Endothelial cell of umbilical vein (primary cell): ENCODE measurements around the gene TSPOAP1. TPM values are rescaled to one million over a fixed set of nuclear protein-coding genes. Genes with fewer than 3 reads are reported as not detected.

Experiments used
- BruUV-seq: library from RNA; stranded (reverse); fragments of 400-500 nt; replicated peaks from 2 replicates; lab custom pipeline; 2021; lab: Mats Ljungman, UMichigan
- CTCF ChIA-PET: fragments of 300-600, 350-600 bp; sonication (Branson Sonifier 250); formaldehyde crosslinking; loops from one replicate; lab custom pipeline; 2021; ENCODE audit warnings: antibody characterized with exemption, inconsistent platforms; lab: Charles Lee
- POLR2A ChIA-PET: fragments of 300-600, 350-600 bp; sonication (Branson Sonifier 250); formaldehyde crosslinking; loops from one replicate; lab custom pipeline; 2021; ENCODE audit warnings: antibody characterized with exemption, inconsistent platforms; lab: Charles Lee
- DNase-seq: peaks from one replicate; pipeline ENCODE4 v3.0.0-alpha.2; 2011; ENCODE audit warnings: low read depth, low spot score
- FAIRE-seq: peaks from 2 replicates; lab custom pipeline; 2011; peaks lifted over from hg19 to GRCh38; lab: Jason Lieb, UNC
- H2AFZ ChIP-seq: 2 replicates; pipeline ENCODE4 v1.6.0; 2012; ENCODE audit warnings: low read depth, low read length, control low read depth, inconsistent platforms
- H3K27ac ChIP-seq: 2 replicates; pipeline ENCODE4 v1.5.1; 2011; ENCODE audit warnings: low read depth, mild to moderate bottlenecking, control low read depth, low read length, moderate library complexity; ENCODE audit not compliant: insufficient read depth
- H3K27me3 ChIP-seq, 2 experiments: 2 replicates each; pipeline versions ENCODE4 v1.6.0 to v1.6.1; 2011; ENCODE audit warnings: low read length in 2 of 2, mixed read lengths in 1 of 2; ENCODE audit not compliant: control insufficient read depth in 2 of 2, insufficient read depth in 2 of 2
- H3K36me3 ChIP-seq, 2 experiments: 2 replicates in 1 of 2; 3 replicates in 1 of 2; pipeline ENCODE4 v1.5.1; 2011; ENCODE audit warnings: low read length in 2 of 2, mild to moderate bottlenecking in 1 of 2, moderate library complexity in 1 of 2; ENCODE audit not compliant: control insufficient read depth in 2 of 2, insufficient read depth in 2 of 2; ENCODE audit errors: extremely low read depth in 1 of 2
- H3K4me1 ChIP-seq: 3 replicates; pipeline ENCODE4 v1.5.1; 2011; ENCODE audit warnings: mild to moderate bottlenecking, low read length; ENCODE audit not compliant: control insufficient read depth, insufficient read depth; ENCODE audit errors: extremely low read depth
- H3K4me2 ChIP-seq: 2 replicates; pipeline ENCODE4 v1.6.1; 2011; ENCODE audit warnings: low read length, control low read depth, mixed read lengths; ENCODE audit not compliant: insufficient read depth
- H3K4me3 ChIP-seq, 3 experiments: fragments of 200-600 bp in 1 of 3; sonication (generic), shearing (Covaris generic) in 1 of 3; replicated peaks in 1 of 3; 2 replicates each; pipeline ENCODE4 v1.5.1; 2011 to 2016; ENCODE audit warnings: control low read depth in 3 of 3, low read length in 3 of 3, mild to moderate bottlenecking in 2 of 3, inconsistent platforms in 1 of 3, low read depth in 1 of 3, moderate library complexity in 1 of 3; ENCODE audit not compliant: insufficient read depth in 1 of 3
- H3K79me2 ChIP-seq: 2 replicates; pipeline ENCODE4 v1.6.0; 2012; ENCODE audit warnings: low read length, inconsistent platforms; ENCODE audit not compliant: control insufficient read depth, insufficient read depth
- H3K9ac ChIP-seq: replicated peaks from 2 replicates; pipeline ENCODE3; 2011; ENCODE audit warnings: low read length, control low read depth; ENCODE audit not compliant: insufficient read depth; ENCODE audit errors: extremely low read depth
- H3K9me1 ChIP-seq: replicated peaks from 3 replicates; pipeline ENCODE4 v1.6.0; 2011; ENCODE audit warnings: mild to moderate bottlenecking, low read length; ENCODE audit not compliant: control insufficient read depth, insufficient read depth; ENCODE audit errors: extremely low read depth
- H3K9me3 ChIP-seq: replicated peaks from 2 replicates; pipeline ENCODE4 v1.5.1; 2012; ENCODE audit warnings: low read length, inconsistent platforms; ENCODE audit not compliant: control insufficient read depth, insufficient read depth
- H4K20me1 ChIP-seq: replicated peaks from 2 replicates; pipeline ENCODE3; 2011; ENCODE audit warnings: mild to moderate bottlenecking, low read length; ENCODE audit not compliant: control insufficient read depth, insufficient read depth; ENCODE audit errors: extremely low read depth
- EZH2 ChIP-seq: IDR thresholded peaks from 2 replicates; pipeline ENCODE4 v1.6.1; 2012; ENCODE audit warnings: borderline replicate concordance, low read depth, mild to moderate bottlenecking, moderate library complexity, low read length, inconsistent platforms; ENCODE audit not compliant: severe bottlenecking
- FOS ChIP-seq: IDR thresholded peaks from 2 replicates; pipeline ENCODE4 v1.6.1; 2011; ENCODE audit warnings: mild to moderate bottlenecking, low read length, moderate library complexity, borderline replicate concordance; ENCODE audit not compliant: insufficient read depth
- GATA2 ChIP-seq: IDR thresholded peaks from 2 replicates; pipeline ENCODE4 v1.7.0; 2011; ENCODE audit warnings: low read depth, mild to moderate bottlenecking, moderate library complexity, mixed read lengths, low read length; ENCODE audit not compliant: insufficient read length, insufficient read depth
- JUN ChIP-seq: IDR thresholded peaks from 2 replicates; pipeline ENCODE4 v1.6.1; 2011; ENCODE audit warnings: borderline replicate concordance, low read depth; ENCODE audit not compliant: insufficient read length, insufficient read depth
- MYC ChIP-seq: IDR thresholded peaks from one replicate; pipeline ENCODE4 v1.6.1; 2011; ENCODE audit warnings: mild to moderate bottlenecking, low read depth, low read length
- POLR2A ChIP-seq: IDR thresholded peaks from 2 replicates; pipeline ENCODE4 v1.6.1; 2012; ENCODE audit warnings: low read depth, mild to moderate bottlenecking, control low read depth, low read length
- POLR2AphosphoS5 ChIP-seq: IDR thresholded peaks from 2 replicates; pipeline ENCODE4 v1.6.1; 2012; ENCODE audit warnings: low read depth, mild to moderate bottlenecking, control low read depth, low read length, moderate library complexity; ENCODE audit not compliant: insufficient read depth
- dilution Hi-C: fragments of 300-500 bp; cut with MboI; formaldehyde crosslinking; loops from one replicate; pipeline ENCODE4 v1.15.0; 2019; ENCODE audit warnings: low sequenced_read_pairs; ENCODE audit not compliant: extremely low pct_ligation_motif_present
- intact Hi-C: fragments of 100-400 bp; cut with micrococcal nuclease; formaldehyde crosslinking; loops from one replicate; pipeline ENCODE4 v1.10.0; 2022
- polyA plus RNA-seq, 4 experiments: library from polyadenylated mRNA; depleted of rRNA in 3 of 4; stranded (reverse) in 3 of 4; unstranded in 1 of 4; fragments of >200 nt; gene quantifications; 2 replicates each; pipeline versions ENCODE4 v1.2.1 to v1.2.3, GENCODE V29; 2011 to 2012; ENCODE audit warnings: missing spikeins in 1 of 4
- total RNA-seq: library from RNA; stranded (reverse); gene quantifications from 2 replicates; pipeline ENCODE4 v1.2.3, GENCODE V29; 2021
- TF ChIP-seq, protein P1 (sequence below), 2 donors: IDR thresholded peaks; 1 replicate in 1 of 2; 2 replicates in 1 of 2; pipeline ENCODE4 v1.5.1; 2011; ENCODE audit warnings: low read length in 2 of 2, mild to moderate bottlenecking in 2 of 2, moderate library complexity in 2 of 2, control low read depth in 1 of 2, inconsistent platforms in 1 of 2, low read depth in 1 of 2; ENCODE audit not compliant: insufficient read depth in 1 of 2; ENCODE audit errors: extremely low read depth in 1 of 2
- TF ChIP-seq, protein P2 (sequence below): IDR thresholded peaks from 2 replicates; pipeline ENCODE4 v1.6.1; 2011; ENCODE audit not compliant: insufficient read depth, insufficient read length

The TSPOAP1 gene
- total and polyA plus RNA-seq, 2 donors (not counting 3 experiments of a cell fraction or from before 2014, with no cell fraction given), result not detected

DNA sequence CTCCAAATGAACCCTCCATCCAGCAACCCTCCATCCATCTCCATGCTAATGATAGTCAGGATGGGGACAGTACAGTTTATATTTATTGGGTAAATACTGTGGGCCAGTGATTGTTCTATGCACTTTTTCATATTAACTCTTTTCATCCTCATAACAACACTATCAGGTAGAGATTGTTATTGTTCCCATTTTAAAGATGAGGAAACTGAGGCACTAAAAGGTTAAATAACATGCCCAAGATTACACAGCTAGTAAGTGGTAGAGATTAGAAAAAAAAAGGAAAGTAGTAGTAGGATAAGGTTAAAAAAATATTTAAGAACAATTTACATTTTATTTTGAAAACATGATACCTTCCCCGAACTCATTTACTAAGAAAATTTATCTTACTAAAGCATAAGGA is 45.3 kb upstream of the TSPOAP1 start:
- Histone ChIP-seq H3K36me3 (no peaks in the 10 kb centered on the region), H3K27me3 (peaks cover 0 to 2% of the 10 kb centered on the region in 2 experiments), H3K4me1 (no peaks in the 10 kb centered on the region), H3K9ac (no peak overlapping the region), H4K20me1 (no peaks in the 10 kb centered on the region), H3K9me1 (no peaks in the 10 kb centered on the region), H3K9me3 (no peaks in the 10 kb centered on the region), H3K4me3 (no peak overlapping the region), H3K79me2 (no peaks in the 10 kb centered on the region), H2AFZ (no peak overlapping the region), H3K27ac (no peak overlapping the region), H3K4me2 (no peak overlapping the region)
- TF ChIP-seq GATA2 (no peak), POLR2A (no peak), MYC (no peak), POLR2AphosphoS5 (no peak), FOS (no peak), EZH2 (no peak), JUN (no peak)
- TF ChIP-seq, protein P1, sequence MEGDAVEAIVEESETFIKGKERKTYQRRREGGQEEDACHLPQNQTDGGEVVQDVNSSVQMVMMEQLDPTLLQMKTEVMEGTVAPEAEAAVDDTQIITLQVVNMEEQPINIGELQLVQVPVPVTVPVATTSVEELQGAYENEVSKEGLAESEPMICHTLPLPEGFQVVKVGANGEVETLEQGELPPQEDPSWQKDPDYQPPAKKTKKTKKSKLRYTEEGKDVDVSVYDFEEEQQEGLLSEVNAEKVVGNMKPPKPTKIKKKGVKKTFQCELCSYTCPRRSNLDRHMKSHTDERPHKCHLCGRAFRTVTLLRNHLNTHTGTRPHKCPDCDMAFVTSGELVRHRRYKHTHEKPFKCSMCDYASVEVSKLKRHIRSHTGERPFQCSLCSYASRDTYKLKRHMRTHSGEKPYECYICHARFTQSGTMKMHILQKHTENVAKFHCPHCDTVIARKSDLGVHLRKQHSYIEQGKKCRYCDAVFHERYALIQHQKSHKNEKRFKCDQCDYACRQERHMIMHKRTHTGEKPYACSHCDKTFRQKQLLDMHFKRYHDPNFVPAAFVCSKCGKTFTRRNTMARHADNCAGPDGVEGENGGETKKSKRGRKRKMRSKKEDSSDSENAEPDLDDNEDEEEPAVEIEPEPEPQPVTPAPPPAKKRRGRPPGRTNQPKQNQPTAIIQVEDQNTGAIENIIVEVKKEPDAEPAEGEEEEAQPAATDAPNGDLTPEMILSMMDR (IDR thresholded peaks at IDR 0.05; ENCODE audit: extremely low read depth in 1 of 2, insufficient read depth in 1 of 2, low read depth in 1 of 2, low read length in 2 of 2), result no peak
- TF ChIP-seq, protein P2, sequence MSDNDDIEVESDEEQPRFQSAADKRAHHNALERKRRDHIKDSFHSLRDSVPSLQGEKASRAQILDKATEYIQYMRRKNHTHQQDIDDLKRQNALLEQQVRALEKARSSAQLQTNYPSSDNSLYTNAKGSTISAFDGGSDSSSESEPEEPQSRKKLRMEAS, result no peak
- POLR2A ChIA-PET, result no interaction called here
- no TSS peak for BruUV-seq
- FAIRE-seq (no peak), DNase-seq (no peak)
- intact Hi-C loops, result no loop called here
- dilution Hi-C loops, result no loop called here
- CTCF ChIA-PET, result interaction anchor here (0.5 kb wide), 1 partner anchor 17 kb away, joined by 3 read pairs; no protein-coding TSS in a partner anchor
